Testis (tissue), 3 donors: ENCODE data around the gene ELFN1. TPM values are rescaled to one million over a fixed set of nuclear protein-coding genes. Genes with fewer than 3 reads are reported as not detected.

Experiments used
- DNase-seq: peaks from one replicate; pipeline ENCODE4 v3.0.0-alpha.2; 2019
- H3K27ac ChIP-seq, 2 donors: fragments of 200-600 bp; sonication (generic); one replicate each; pipeline ENCODE4 v1.5.1; 2019
- H3K27me3 ChIP-seq: fragments of 200-600 bp; sonication (generic); one replicate; pipeline ENCODE4 v1.5.1; 2019
- H3K36me3 ChIP-seq: fragments of 200-600 bp; sonication (generic); one replicate; pipeline ENCODE4 v1.5.1; 2017; ENCODE audit warnings: low read depth; ENCODE audit errors: missing control alignments
- H3K4me1 ChIP-seq: fragments of 200-600 bp; sonication (generic); one replicate; pipeline ENCODE4 v1.5.1; 2019
- H3K4me3 ChIP-seq, 2 donors: fragments of 200-600 bp; sonication (generic); one replicate each; pipeline ENCODE4 v1.5.1; 2017 to 2019
- H3K9me3 ChIP-seq: fragments of 200-600 bp; sonication (generic); one replicate; pipeline ENCODE4 v1.5.1; 2017
- POLR2A ChIP-seq: fragments of 450-650 bp; IDR thresholded peaks from one replicate; pipeline ENCODE4 v1.6.1; 2017; ENCODE audit warnings: antibody characterized with exemption, mild to moderate bottlenecking, moderate library complexity
- WGBS, 2 donors: methylation state at CpG; one replicate each; pipeline ENCODE4 v1.1.5; 2018; 5-methylcytosine and 5-hydroxymethylcytosine counted together
- intact Hi-C: fragments of 100-400 bp; cut with DNase I; formaldehyde crosslinking; loops from one replicate; pipeline ENCODE4 v1.15.1; 2023; ENCODE audit warnings: low total_unique reads
- polyA plus RNA-seq: library from polyadenylated mRNA; stranded (reverse); fragments of 350-450 nt; fragmentation: Illumina TruSeq; extraction: RNeasy Lipid Tissue Mini Kit (QIAGEN cat#74804); gene quantifications from one replicate; pipeline ENCODE4 v1.2.3, GENCODE V29; 2014; ENCODE audit warnings: low read depth, low replicate concordance; ENCODE audit not compliant: insufficient read depth
- total RNA-seq, 2 donors: library from RNA; depleted of rRNA; stranded (reverse); fragments of >200 nt; gene quantifications; one replicate each; pipeline ENCODE4 v1.2.3, GENCODE V29; 2016
- TF ChIP-seq, protein P1 (sequence below), 3 experiments: fragments of 450-650 bp in 2 of 3; fragments of 200-600 bp in 1 of 3; sonication (generic) in 1 of 3; IDR thresholded peaks; one replicate each; pipeline ENCODE4 v1.5.1; 2016 to 2019; ENCODE audit warnings: antibody characterized with exemption in 3 of 3, mild to moderate bottlenecking in 2 of 3, moderate library complexity in 1 of 3

The ELFN1 gene
- total and polyA plus RNA-seq, 3 donors from 2014 or later: 2.3 to 3.2 (median 2.8) TPM

DNA sequence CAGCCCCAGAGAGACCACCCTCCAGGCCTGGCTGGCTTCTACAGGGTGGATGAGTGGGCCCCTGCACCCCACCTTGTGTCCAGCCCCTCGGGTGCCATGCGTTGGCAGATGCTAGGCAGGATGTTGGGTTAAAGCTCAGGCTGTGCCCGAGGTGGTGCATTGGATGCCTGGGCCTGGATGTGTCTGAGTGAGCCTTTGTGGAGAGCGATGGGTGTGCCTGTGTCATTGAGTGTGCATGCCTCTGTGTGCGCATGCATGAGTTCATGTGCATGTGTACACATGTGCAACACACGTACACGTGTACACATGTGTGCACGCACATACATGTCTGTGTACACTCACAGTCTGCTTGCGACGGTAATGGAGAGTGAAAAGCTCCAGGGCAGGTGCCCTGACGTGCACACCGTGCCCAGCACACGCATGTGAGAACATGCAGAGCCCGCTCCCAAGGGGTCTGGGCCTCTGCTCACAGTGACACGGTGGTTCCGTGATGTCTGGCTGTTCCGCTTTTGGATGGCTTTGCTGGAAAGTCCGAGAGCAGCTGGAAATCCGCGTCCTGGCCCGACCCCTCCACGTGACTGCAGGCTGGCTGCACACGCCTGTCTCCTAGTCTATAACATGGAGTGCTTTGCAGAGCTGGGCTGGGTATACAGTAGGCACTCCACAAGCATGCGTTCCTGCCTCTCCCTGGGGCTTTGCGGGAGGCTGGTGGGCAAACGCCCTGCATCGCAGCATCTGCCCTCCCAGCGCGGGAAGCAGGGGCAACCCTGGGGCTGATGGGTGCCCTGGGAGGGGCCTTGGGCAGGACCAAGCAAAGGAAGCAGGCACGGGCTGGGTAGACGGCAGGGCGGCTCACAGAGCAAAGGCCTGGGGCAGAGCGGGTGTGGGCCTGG lies 36.9 kb downstream of the ELFN1 start:
- Histone ChIP-seq H3K4me3 (no peak overlapping the region), H3K27me3 (no peaks in the 10 kb centered on the region), H3K36me3 (no peaks in the 10 kb centered on the region), H3K27ac (no peak overlapping the region), H3K9me3 (no peaks in the 10 kb centered on the region), H3K4me1 (no peaks in the 10 kb centered on the region)
- TF ChIP-seq POLR2A: no peak
- TF ChIP-seq, protein P1, sequence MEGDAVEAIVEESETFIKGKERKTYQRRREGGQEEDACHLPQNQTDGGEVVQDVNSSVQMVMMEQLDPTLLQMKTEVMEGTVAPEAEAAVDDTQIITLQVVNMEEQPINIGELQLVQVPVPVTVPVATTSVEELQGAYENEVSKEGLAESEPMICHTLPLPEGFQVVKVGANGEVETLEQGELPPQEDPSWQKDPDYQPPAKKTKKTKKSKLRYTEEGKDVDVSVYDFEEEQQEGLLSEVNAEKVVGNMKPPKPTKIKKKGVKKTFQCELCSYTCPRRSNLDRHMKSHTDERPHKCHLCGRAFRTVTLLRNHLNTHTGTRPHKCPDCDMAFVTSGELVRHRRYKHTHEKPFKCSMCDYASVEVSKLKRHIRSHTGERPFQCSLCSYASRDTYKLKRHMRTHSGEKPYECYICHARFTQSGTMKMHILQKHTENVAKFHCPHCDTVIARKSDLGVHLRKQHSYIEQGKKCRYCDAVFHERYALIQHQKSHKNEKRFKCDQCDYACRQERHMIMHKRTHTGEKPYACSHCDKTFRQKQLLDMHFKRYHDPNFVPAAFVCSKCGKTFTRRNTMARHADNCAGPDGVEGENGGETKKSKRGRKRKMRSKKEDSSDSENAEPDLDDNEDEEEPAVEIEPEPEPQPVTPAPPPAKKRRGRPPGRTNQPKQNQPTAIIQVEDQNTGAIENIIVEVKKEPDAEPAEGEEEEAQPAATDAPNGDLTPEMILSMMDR (IDR thresholded peaks at IDR 0.05): no peak
- no peak for DNase-seq
- 79 to 82% methylated on average over 31 to 32 of the region's 33 CpGs for WGBS, 2 donors
- intact Hi-C loops: no loop called here

DNA sequence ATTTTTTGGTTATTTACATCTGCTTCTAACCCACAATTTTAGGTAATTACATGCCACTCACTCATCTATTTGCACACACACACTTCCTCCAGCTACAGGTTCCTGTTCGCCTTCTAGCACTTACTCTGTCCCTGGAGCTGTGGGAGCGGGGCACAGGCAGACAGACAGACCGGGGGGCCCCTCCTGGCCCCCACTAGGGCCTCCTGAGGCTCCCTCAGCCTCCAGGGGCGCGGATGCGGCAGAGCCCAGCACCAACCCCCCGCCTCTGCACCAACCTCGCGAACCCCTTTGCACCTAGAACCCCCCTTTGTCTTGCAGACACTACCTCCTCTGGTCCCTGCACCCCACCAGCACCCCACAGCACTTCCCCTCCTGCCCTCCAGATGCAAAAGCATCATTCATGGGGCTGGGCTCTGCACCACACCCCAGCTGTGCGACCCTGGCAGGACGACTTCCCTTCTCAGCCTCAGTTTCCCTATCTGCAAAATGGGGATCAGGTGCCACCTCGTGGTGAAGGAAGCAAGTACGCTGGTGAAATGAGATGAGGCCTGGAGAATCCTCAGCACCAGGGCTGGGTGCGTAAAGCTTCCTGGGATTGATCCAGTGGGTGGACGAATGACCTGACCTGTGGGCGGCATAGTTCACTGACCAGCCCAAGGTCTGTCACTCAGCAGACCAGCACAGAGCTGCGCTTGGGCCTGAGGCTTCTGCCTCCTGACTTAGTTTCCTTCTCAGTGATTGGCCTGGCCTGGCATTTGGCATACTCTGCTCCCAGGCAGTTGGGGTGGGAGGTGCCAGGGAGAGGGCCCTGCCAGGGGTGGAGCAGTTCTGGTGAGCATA lies 37.9 kb downstream of the ELFN1 start:
- H3K27ac ChIP-seq: no peak overlapping the region
- DNase-seq: no peak
- no peak overlapping the region for H3K4me3 ChIP-seq
- no peaks in the 10 kb centered on the region for H3K36me3 ChIP-seq
- TF ChIP-seq, protein P1 (IDR thresholded peaks at IDR 0.05): no peak
- TF ChIP-seq POLR2A: no peak
- intact Hi-C loops: no loop called here
- H3K9me3 ChIP-seq: no peaks in the 10 kb centered on the region
- no peaks in the 10 kb centered on the region for H3K27me3 ChIP-seq
- no peaks in the 10 kb centered on the region for H3K4me1 ChIP-seq
- WGBS, 2 donors: 84 to 87% methylated on average over 16 to 17 of the region's 17 CpGs

DNA sequence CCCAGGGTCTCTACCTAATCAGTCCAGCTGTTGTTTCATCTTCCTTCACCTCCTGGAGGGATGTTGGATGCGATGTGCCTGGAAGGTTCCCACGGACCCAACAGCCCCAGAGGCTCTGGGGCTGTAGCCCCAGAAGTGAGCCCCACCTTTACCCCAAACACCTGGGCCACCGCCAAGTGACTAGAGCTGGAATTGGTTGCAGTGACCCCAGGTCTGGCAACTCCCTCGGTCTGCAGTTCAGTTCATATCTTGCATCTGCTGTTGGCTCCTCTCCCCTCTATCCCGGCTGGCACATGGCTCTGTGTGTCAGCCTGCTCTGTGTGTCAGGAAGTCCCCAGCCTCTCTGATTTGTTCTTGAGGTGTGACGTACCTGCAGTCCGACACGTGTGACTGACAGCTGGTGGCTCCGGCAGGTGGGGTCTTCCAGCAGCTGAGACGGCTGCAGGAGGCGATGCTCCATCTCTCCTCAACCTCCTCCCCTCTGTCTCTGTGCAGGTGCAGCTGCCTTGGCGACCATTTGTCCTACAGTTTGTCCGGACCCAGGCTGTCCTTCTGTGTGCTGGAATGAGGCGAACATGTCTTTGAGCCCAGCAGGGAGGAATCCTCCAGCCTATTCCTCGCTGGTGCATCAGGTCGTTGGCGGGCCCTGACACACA lies 38.6 kb downstream of the ELFN1 start:
- H3K4me3 ChIP-seq: no peak overlapping the region
- no peaks in the 10 kb centered on the region for H3K9me3 ChIP-seq
- DNase-seq: no peak
- intact Hi-C loops: no loop called here
- no peaks in the 10 kb centered on the region for H3K27me3 ChIP-seq
- no peak overlapping the region for H3K27ac ChIP-seq
- no peak for TF ChIP-seq POLR2A
- 72 to 86% methylated on average over 15 to 17 of the region's 17 CpGs for whole genome bisulfite sequencing, 2 donors
- H3K36me3 ChIP-seq: no peaks in the 10 kb centered on the region
- no peaks in the 10 kb centered on the region for H3K4me1 ChIP-seq

DNA sequence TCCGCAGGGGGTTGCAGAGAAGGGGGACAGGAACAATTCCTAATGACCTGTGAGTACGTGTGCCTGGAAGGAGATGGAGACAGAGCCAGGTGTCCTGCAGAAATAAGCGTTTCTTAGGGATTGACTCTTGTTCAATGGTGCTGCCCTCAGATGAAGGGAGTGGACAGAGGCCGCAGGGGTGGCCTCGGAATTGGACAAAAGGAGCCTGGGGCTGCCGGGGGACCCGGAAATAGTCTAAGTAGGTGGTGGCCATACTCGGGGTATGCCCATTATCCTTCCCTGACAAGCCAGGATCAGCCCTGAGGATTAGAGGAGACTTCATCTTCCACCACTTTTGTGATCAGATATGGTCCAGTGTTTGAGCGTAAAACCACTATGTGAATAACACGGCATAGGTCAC lies 39.2 kb downstream of the ELFN1 start:
- TF ChIP-seq, protein P1 (IDR thresholded peaks at IDR 0.05): no peak
- no peak for TF ChIP-seq POLR2A
- H3K27me3 ChIP-seq: no peaks in the 10 kb centered on the region
- intact Hi-C loops: no loop called here
- no peaks in the 10 kb centered on the region for H3K36me3 ChIP-seq
- no peaks in the 10 kb centered on the region for H3K4me1 ChIP-seq
- H3K27ac ChIP-seq: no peak overlapping the region
- no peak overlapping the region for H3K4me3 ChIP-seq
- H3K9me3 ChIP-seq: no peaks in the 10 kb centered on the region
- no peak for DNase-seq
- WGBS, 2 donors: 98% methylated on average over 10 of the region's 10 CpGs

DNA sequence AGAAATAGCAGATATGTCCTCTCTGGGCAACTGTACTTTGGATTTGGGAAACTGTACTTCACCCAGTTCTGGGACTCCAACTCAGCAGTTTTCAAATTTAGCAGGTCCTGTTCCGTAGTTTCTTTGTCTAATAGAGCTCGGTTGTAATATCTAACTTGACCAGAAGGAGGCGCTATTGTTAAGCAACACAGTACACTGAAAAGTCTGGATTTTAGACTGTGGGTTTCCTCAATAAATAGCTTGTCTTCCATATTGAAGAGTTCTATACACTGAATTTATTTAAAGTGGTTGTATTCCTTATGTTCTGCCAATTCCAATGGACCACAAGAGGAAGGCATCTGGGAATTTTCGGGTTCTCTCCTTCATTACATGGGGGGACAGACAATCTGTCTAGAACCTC lies 39.8 kb downstream of the ELFN1 start:
- TF ChIP-seq POLR2A: no peak
- TF ChIP-seq, protein P1 (IDR thresholded peaks at IDR 0.05): peak in 2 of 3 experiments; percentile 9 to 49
- H3K36me3 ChIP-seq: no peaks in the 10 kb centered on the region
- WGBS, 2 donors: 87 to 89% methylated on average over 4 of the region's 4 CpGs

More for the DNA sequence above, 39.8 kb downstream of the ELFN1 start:
- H3K4me1 ChIP-seq: no peaks in the 10 kb centered on the region
- H3K4me3 ChIP-seq: no peak overlapping the region
- H3K9me3 ChIP-seq: no peaks in the 10 kb centered on the region
- no peak overlapping the region for H3K27ac ChIP-seq
- intact Hi-C loops: no loop called here
- DNase-seq: no peak
- H3K27me3 ChIP-seq: no peaks in the 10 kb centered on the region
